H4 (cell line): ENCODE results near the gene ZIC5. TPM values are rescaled to one million over a fixed set of nuclear protein-coding genes. Genes with fewer than 3 reads are reported as not detected.

ENCODE experiments used
- DNase-seq: peaks from one replicate; pipeline ENCODE4 v3.0.0-alpha.2; 2015; ENCODE audit warnings: low spot score
- total RNA-seq: library from RNA; depleted of rRNA; stranded (reverse); fragments of >200 nt; shearing (Covaris generic); gene quantifications from 2 replicates; pipeline ENCODE4 v1.2.3, GENCODE V29; 2014

Gene ZIC5
- total RNA-seq, 1 experiment from 2014 or later = 0.58 TPM

DNA sequence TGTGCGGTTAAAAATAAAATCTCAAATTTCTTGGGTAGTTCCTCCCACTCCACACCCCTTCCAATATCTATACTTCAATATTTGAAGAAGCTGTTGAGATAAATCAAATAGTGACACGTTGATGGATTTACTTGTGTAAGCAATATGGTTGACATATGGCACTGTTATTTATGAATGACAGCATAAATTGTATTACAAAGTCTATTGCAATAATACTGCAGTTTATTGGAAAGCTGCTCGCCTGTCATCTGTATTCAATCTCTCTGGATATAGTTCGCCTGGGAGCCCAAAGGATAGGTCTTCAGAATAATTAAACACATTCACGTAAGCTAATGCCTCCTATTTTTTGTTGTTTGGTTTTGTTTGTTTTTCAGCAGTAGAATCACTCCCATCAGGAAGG, 5.0 kb upstream of the ZIC5 start:
- DNase-seq = no peak

GRCh38 chr13:99975626-99976025, 4.1 kb upstream of the ZIC5 start:
- DNase-seq = no peak

DNA sequence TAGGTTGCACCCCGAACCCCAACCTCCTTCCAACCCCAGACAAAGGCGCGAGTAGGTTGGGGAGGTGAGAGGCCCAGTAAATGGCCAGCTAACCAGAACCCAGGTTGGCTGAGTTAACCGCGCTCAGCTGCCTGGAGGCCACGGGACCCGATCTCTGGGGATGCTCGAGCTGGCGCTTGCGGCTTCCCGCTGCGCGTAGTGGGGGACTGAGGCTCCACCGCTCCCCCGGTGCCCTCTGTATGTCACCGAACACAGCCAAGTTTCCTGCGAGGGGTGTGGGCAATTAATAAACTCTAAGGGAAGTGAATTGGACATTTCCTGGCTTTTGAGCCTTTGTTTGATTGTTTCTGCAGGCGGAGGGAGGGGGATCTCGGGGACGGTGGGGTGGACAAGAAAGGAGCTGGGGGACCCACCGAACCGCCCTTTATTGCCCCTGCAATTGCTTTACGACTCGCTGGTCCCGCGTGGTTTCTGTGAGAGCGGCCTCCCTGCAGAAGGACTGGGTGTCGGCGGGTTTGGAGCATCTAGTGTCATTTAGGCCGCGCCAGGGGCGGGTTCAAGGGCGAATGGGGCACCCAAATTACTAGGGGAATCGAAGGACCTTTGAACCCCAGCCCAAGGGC, 3.5 kb upstream of the ZIC5 start:
- DNase-seq = no peak

DNA sequence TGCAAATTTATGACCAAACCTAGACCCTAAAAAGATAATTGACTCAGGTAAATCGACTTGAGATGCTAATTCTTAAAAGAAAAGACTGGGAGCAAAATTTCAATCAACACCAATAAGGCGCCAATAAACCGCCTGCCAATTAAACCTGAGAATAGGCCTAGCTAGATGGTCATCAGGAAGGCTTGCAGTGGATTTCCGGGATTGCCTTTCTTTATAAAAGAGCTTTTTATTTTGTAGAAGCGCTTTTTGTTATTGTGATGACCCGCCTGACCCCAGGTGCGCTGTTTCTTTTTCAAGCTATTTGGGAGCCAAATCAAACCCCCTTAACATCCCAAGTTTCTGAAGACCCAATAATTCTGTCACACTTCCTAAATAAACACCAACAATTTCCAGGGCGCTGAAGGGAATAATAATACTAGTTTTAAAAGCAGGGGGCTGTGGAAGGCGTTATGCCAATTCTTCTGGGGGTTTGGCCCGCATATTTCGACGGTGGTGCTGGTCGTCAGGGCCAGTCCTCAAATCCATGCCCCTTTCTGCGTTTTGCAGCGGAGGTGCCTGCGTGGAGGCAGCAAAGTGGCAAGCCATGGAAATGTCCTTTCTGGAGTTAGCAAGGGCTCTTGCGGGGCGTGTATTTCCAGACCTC, 2.9 kb upstream of the ZIC5 start:
- DNase-seq = no peak

- no peak for DNase-seq
These were observed 2.2 kb upstream of the ZIC5 start for GRCh38 chr13:99973808-99974185.

- DNase-seq = no peak
These were observed 1.7 kb upstream of the ZIC5 start for GRCh38 chr13:99973163-99973807.

DNA sequence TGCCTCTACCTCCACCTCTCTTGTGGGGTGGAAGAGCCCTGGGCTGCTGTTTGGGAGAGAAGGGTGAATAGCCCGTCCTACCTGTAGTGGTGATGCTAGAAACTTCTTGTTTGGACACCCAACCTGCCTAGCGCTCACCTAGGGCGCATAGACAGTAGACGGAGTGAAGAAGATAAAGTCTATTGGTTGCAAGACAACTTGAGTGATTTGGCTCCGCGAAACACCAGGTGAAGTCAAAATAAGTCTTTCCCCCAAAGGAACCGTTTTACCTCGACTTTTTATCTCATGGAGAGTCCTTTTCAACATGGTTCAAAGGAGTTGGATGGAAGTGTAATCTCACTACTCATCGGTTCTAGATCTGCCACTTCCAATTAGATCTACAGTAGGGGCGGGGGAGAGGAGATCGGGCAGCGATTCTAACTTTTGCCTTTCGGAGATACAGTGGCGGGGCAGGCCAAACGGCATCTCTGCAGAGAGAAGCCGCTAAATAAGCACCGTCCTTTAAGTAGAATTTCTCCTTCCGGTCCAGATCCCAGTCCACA, 694 bp upstream of the ZIC5 start:
- DNase-seq = no peak

- no peak for DNase-seq
These were observed 654 bp downstream of the ZIC5 start for GRCh38 chr13:99970651-99971575.

- DNase-seq = peak; percentile 37
These were observed 1.5 kb downstream of the ZIC5 start for GRCh38 chr13:99969919-99970650.

DNA sequence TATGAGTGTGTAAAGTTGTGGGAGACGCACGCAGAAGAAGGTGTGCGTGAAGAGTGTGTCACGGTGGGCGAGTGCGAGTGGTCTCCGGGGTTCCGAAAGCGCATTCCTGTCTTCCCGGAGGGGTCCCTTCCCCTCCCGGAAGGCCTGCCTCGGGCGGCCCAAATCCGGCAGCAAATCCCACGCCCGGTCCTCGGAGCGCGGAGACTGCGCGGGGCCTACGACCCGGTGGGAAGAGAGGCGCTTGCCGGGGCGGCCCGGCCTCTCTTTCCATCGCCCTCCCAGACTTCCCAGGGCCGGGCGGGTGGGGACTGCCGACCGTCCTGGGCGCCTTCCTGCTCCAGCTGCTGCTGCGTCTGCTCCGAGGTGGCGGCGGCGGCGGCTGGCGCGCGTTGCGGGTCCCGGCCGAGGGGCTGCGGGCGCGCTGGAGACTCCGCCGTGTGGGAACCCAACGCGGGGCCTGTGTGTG, 2.1 kb downstream of the ZIC5 start:
- no peak for DNase-seq

GRCh38 chr13:99968521-99969452, 2.8 kb downstream of the ZIC5 start:
- no peak for DNase-seq

- no peak for DNase-seq
These were observed 3.6 kb downstream of the ZIC5 start for GRCh38 chr13:99967869-99968520.

GRCh38 chr13:99967498-99967868, 4.1 kb downstream of the ZIC5 start:
- no peak for DNase-seq

- DNase-seq = no peak
These were observed 5.3 kb downstream of the ZIC5 start for GRCh38 chr13:99966064-99966805.

DNA sequence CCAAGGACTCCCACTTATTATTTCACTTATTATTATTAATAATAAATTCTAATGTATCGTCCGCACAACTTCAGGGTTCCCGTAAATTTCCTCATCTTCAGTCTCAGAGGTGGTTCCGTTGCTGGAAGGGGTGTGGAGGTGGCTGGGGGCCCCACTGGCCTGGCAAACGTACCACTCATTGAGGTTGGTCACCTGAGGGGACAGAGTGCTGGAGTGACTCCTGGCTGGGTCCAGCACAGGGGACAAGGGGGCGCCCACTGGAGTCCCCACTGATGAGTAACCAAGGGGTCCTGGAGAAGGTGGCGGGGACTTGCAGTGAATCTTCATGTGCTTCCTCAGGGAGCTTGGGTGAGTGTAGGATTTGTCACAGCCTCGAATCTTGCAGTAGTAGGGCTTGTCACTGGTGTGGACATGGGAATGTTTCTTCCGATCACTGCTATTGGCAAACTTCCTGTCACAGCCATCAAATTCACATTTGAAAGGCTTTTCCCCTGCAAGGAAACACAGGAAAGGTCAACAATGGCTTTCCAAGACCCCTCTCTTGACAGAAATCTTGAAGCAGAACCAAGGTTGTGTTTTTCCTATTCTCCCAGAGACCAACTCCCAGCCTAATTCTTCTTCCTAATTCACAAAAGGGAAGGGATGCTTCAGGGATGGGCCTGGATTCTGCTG, 6.1 kb downstream of the ZIC5 start:
- DNase-seq = no peak

DNA sequence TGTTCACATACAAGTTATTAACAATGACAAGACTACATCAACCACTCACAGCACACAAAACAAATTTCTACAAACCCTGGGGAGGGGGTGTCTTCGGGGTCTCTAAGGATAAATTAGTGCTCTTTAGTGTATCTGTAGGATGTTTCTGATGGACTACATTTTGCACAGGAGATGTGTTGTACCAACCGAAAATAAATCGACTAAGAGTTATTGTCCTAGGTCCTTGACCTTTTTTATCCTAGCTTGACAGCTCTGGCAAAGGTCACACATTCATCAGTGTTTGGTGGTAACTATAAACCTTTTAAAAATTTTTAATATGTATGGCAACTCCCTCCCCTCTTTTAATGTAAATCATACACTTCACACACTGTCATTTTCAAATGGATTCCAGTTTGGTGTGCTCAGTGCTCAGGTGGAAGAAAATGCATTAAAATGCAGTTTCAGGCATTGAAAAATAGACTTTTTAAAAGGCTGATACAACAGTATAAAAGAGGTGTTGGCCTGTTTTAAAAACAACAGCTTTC, 7.7 kb downstream of the ZIC5 start:
- DNase-seq = no peak

DNA sequence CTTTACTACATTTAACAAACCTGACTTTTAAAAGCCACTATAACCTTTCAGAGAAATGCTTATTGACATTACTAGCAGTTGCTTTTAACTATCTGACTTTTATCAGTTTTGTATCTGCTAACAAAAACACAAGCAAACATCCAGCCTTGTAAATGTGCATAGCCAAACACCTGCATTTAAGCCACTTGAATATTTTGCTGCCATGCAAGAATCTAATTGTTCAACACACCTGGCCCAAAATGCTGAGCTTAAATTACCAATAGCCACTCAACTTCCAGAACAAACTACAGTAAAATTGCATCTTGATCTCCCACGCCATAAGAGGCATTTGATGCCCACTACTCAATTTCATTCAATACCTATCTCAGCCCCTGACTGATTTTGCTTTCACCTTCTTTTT, 9.3 kb downstream of the ZIC5 start:
- no peak for DNase-seq

GRCh38 chr13:99961636-99962035, 9.9 kb downstream of the ZIC5 start:
- no peak for DNase-seq
